Measurements from ENCODE around the gene INTS14.

- no peak for TF ChIP-seq POLR2A (IDR thresholded peaks at IDR 0.05)
- TF ChIP-seq, protein P1, sequence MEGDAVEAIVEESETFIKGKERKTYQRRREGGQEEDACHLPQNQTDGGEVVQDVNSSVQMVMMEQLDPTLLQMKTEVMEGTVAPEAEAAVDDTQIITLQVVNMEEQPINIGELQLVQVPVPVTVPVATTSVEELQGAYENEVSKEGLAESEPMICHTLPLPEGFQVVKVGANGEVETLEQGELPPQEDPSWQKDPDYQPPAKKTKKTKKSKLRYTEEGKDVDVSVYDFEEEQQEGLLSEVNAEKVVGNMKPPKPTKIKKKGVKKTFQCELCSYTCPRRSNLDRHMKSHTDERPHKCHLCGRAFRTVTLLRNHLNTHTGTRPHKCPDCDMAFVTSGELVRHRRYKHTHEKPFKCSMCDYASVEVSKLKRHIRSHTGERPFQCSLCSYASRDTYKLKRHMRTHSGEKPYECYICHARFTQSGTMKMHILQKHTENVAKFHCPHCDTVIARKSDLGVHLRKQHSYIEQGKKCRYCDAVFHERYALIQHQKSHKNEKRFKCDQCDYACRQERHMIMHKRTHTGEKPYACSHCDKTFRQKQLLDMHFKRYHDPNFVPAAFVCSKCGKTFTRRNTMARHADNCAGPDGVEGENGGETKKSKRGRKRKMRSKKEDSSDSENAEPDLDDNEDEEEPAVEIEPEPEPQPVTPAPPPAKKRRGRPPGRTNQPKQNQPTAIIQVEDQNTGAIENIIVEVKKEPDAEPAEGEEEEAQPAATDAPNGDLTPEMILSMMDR (IDR thresholded peaks at IDR 0.05), result no peak
Measured at GRCh38 chr15:65633752-65634151, 22.8 kb upstream of the INTS14 start.

Data from uterus (tissue), 2 donors.